SJSA1 (cell line): ENCODE data around the gene RPS6KA2. TPM values are rescaled to one million over a fixed set of nuclear protein-coding genes. Genes with fewer than 3 reads are reported as not detected.
"Not testable (repeated sequence)": the region's sequence is repeated elsewhere in the genome, so short reads cannot be mapped to it uniquely, and the experiment has no call there.

Experiments
- DNase-seq, 2 experiments: peaks; one replicate each; pipeline ENCODE4 v3.0.0-alpha.2; 2015 to 2020; ENCODE audit warnings: low spot score in 2 of 2, low read depth in 1 of 2
- H3K27ac ChIP-seq: fragments of 250-450 bp; sonication (Bioruptor Pico); 2 replicates; pipeline ENCODE4 v1.5.1; 2020; ENCODE audit warnings: mild to moderate bottlenecking, moderate library complexity
- H3K27me3 ChIP-seq: fragments of 250-450 bp; sonication (Bioruptor Pico); replicated peaks from 2 replicates; pipeline ENCODE4 v1.5.1; 2020; ENCODE audit warnings: mild to moderate bottlenecking, moderate library complexity
- H3K36me3 ChIP-seq: fragments of 250-450 bp; sonication (Bioruptor Pico); 2 replicates; pipeline ENCODE4 v1.5.1; 2020; ENCODE audit warnings: mild to moderate bottlenecking
- H3K4me1 ChIP-seq: fragments of 250-450 bp; sonication (Bioruptor Pico); replicated peaks from 2 replicates; pipeline ENCODE4 v1.6.1; 2021; ENCODE audit warnings: mild to moderate bottlenecking
- H3K4me3 ChIP-seq: fragments of 250-450 bp; sonication (Bioruptor Pico); 2 replicates; pipeline ENCODE4 v1.5.1; 2020; ENCODE audit warnings: mild to moderate bottlenecking
- H3K9me3 ChIP-seq: fragments of 250-450 bp; sonication (Bioruptor Pico); replicated peaks from 2 replicates; pipeline ENCODE4 v1.5.1; 2020; ENCODE audit warnings: mild to moderate bottlenecking
- total RNA-seq: library from RNA; depleted of rRNA; stranded (reverse); fragments of >200 nt; shearing (Covaris generic); gene quantifications from 2 replicates; pipeline ENCODE4 v1.2.3, GENCODE V29; 2014

RPS6KA2 gene
- total RNA-seq, 1 experiment from 2014 or later = 16.2 TPM

- peaks cover 22% of the 10 kb centered on the region for H3K4me1 ChIP-seq
- no peaks in the 10 kb centered on the region for H3K27me3 ChIP-seq
- H3K9me3 ChIP-seq = no peaks in the 10 kb centered on the region
- no peaks in the 10 kb centered on the region for H3K36me3 ChIP-seq
- no peak overlapping the region for H3K27ac ChIP-seq
- H3K4me3 ChIP-seq = peak overlapping the region; percentile 29
- peak in 1 of 2 experiments; percentile 24 for DNase-seq
Observed at GRCh38 chr6:166541876-166542579, 85.0 kb downstream of the RPS6KA2 start.

- Histone ChIP-seq H3K27me3 (no peaks in the 10 kb centered on the region), H3K36me3 (no peaks in the 10 kb centered on the region), H3K9me3 (no peaks in the 10 kb centered on the region), H3K4me1 (peaks cover 22% of the 10 kb centered on the region), H3K4me3 (peak overlapping the region; percentile 29), H3K27ac (peak overlapping the region; percentile 51)
- DNase-seq = no peak
Observed at GRCh38 chr6:166541366-166541765, 85.7 kb downstream of the RPS6KA2 start.

- Histone ChIP-seq H3K36me3 (no peaks in the 10 kb centered on the region), H3K4me1 (peaks cover 22% of the 10 kb centered on the region), H3K9me3 (no peaks in the 10 kb centered on the region), H3K27ac (peak overlapping the region; percentile 51), H3K27me3 (no peaks in the 10 kb centered on the region), H3K4me3 (peak overlapping the region; percentile 29)
- DNase-seq = peak; percentile 76 to 80
Observed at GRCh38 chr6:166540631-166541331, 86.3 kb downstream of the RPS6KA2 start.

GRCh38 chr6:166539543-166539942 lies 87.5 kb downstream of the RPS6KA2 start:
- Histone ChIP-seq H3K27ac (no peak overlapping the region), H3K4me3 (no peak overlapping the region), H3K4me1 (peaks cover 22% of the 10 kb centered on the region), H3K27me3 (no peaks in the 10 kb centered on the region), H3K9me3 (no peaks in the 10 kb centered on the region), H3K36me3 (no peaks in the 10 kb centered on the region)
- no peak for DNase-seq

- H3K36me3 ChIP-seq, DNase-seq, H3K27ac ChIP-seq, H3K4me3 ChIP-seq, H3K9me3 ChIP-seq, H3K27me3 ChIP-seq: not testable (repeated sequence)
- H3K4me1 ChIP-seq = peaks cover 22% of the 10 kb centered on the region
Observed at GRCh38 chr6:166539011-166539385, 88.1 kb downstream of the RPS6KA2 start.

- H3K4me3 ChIP-seq = no peak overlapping the region
- no peaks in the 10 kb centered on the region for H3K9me3 ChIP-seq
- H3K36me3 ChIP-seq = no peaks in the 10 kb centered on the region
- H3K4me1 ChIP-seq = peaks cover 22% of the 10 kb centered on the region
- no peak for DNase-seq
- H3K27ac ChIP-seq = no peak overlapping the region
- H3K27me3 ChIP-seq = no peaks in the 10 kb centered on the region
Observed at GRCh38 chr6:166538297-166539010, 88.6 kb downstream of the RPS6KA2 start.

- Histone ChIP-seq H3K9me3 (no peaks in the 10 kb centered on the region), H3K27me3 (no peaks in the 10 kb centered on the region), H3K4me1 (no peaks in the 10 kb centered on the region), H3K4me3 (no peak overlapping the region), H3K36me3 (no peaks in the 10 kb centered on the region), H3K27ac (no peak overlapping the region)
- no peak for DNase-seq
Observed at GRCh38 chr6:166534658-166535406, 92.2 kb downstream of the RPS6KA2 start.

GRCh38 chr6:166533205-166533824 lies 93.7 kb downstream of the RPS6KA2 start:
- no peaks in the 10 kb centered on the region for H3K27me3 ChIP-seq
- H3K4me3 ChIP-seq = no peak overlapping the region
- H3K27ac ChIP-seq = no peak overlapping the region
- H3K36me3 ChIP-seq = no peaks in the 10 kb centered on the region; the same call in 1 of the 2 replicates
- no peaks in the 10 kb centered on the region for H3K9me3 ChIP-seq
- no peaks in the 10 kb centered on the region for H3K4me1 ChIP-seq
- DNase-seq = no peak

GRCh38 chr6:166532302-166532701 lies 94.7 kb downstream of the RPS6KA2 start:
- Histone ChIP-seq H3K27ac (no peak overlapping the region), H3K9me3 (no peaks in the 10 kb centered on the region), H3K4me3 (no peak overlapping the region), H3K36me3 (no peaks in the 10 kb centered on the region; the same call in 1 of the 2 replicates), H3K4me1 (no peaks in the 10 kb centered on the region), H3K27me3 (no peaks in the 10 kb centered on the region)
- no peak for DNase-seq

GRCh38 chr6:166530211-166531095 lies 96.6 kb downstream of the RPS6KA2 start:
- Histone ChIP-seq H3K27me3 (no peaks in the 10 kb centered on the region), H3K4me1 (no peaks in the 10 kb centered on the region), H3K4me3 (no peak overlapping the region), H3K36me3 (no peaks in the 10 kb centered on the region; the same call in 1 of the 2 replicates), H3K9me3 (no peaks in the 10 kb centered on the region), H3K27ac (no peak overlapping the region)
- DNase-seq = no peak

- Histone ChIP-seq H3K27me3 (no peaks in the 10 kb centered on the region), H3K9me3 (no peaks in the 10 kb centered on the region), H3K27ac (no peak overlapping the region), H3K4me3 (no peak overlapping the region), H3K36me3 (no peaks in the 10 kb centered on the region; the same call in 1 of the 2 replicates), H3K4me1 (no peaks in the 10 kb centered on the region)
- no peak for DNase-seq
Observed at GRCh38 chr6:166529586-166529985, 97.5 kb downstream of the RPS6KA2 start.

GRCh38 chr6:166529058-166529457 lies 98.0 kb downstream of the RPS6KA2 start:
- H3K27me3 ChIP-seq, H3K4me1 ChIP-seq, H3K9me3 ChIP-seq, H3K36me3 ChIP-seq, DNase-seq, H3K4me3 ChIP-seq, H3K27ac ChIP-seq: not testable (repeated sequence)
